Neural cell (in vitro differentiated cells): ENCODE measurements around the gene NRL. TPM values are rescaled to one million over a fixed set of nuclear protein-coding genes. Genes with fewer than 3 reads are reported as not detected.
A peak's percentile ranks its signal among the peaks of the same experiment; 100 is the strongest.

Experiments
- H2AFZ ChIP-seq: fragments of 200-600, 300-800 bp; sonication (generic), shearing (Covaris generic); 2 replicates; pipeline ENCODE4 v1.6.0; 2014; ENCODE audit warnings: low read depth, mild to moderate bottlenecking, antibody characterized with exemption, low read length, moderate library complexity
- H3F3A ChIP-seq: fragments of 200-600 bp; shearing (Covaris generic); 2 replicates; pipeline ENCODE4 v1.6.1; 2016; ENCODE audit warnings: mild to moderate bottlenecking, moderate library complexity, mixed read lengths, antibody characterized with exemption, low read length; ENCODE audit not compliant: insufficient read depth, poor library complexity, severe bottlenecking
- H3K27ac ChIP-seq: fragments of 200-600, 300-800 bp; sonication (generic), shearing (Covaris generic); 2 replicates; pipeline ENCODE4 v1.5.1; 2014; ENCODE audit warnings: mild to moderate bottlenecking, low read length, moderate library complexity
- H3K27me3 ChIP-seq: fragments of 300-800, 200-600 bp; sonication (generic), shearing (Covaris generic); 2 replicates; pipeline ENCODE4 v1.6.0; 2014; ENCODE audit warnings: mild to moderate bottlenecking, low read depth, low read length, moderate library complexity; ENCODE audit not compliant: insufficient read depth
- H3K36me3 ChIP-seq: fragments of 300-800, 200-600 bp; sonication (generic), shearing (Covaris generic); 2 replicates; pipeline ENCODE4 v1.5.1; 2014; ENCODE audit warnings: mild to moderate bottlenecking, antibody characterized with exemption, low read length, moderate library complexity; ENCODE audit not compliant: insufficient read depth
- H3K4me2 ChIP-seq: fragments of 300-800, 200-600 bp; sonication (generic), shearing (Covaris generic); 2 replicates; pipeline ENCODE4 v1.6.0; 2014; ENCODE audit warnings: mild to moderate bottlenecking, low read length
- H3K4me3 ChIP-seq: fragments of 300-800, 200-600 bp; sonication (generic), shearing (Covaris generic); 2 replicates; pipeline ENCODE4 v1.5.1; 2014; ENCODE audit warnings: mild to moderate bottlenecking, low read length, moderate library complexity
- H3K79me2 ChIP-seq: fragments of 200-600 bp; shearing (Covaris generic); replicated peaks from 2 replicates; pipeline ENCODE4 v1.6.0; 2014; ENCODE audit warnings: mild to moderate bottlenecking, low read length, moderate library complexity; ENCODE audit not compliant: insufficient read depth
- H3K9ac ChIP-seq: fragments of 300-800, 200-600 bp; sonication (generic), shearing (Covaris generic); 2 replicates; pipeline ENCODE4 v1.6.1; 2016; ENCODE audit warnings: mild to moderate bottlenecking, low read length, mixed read lengths
- H3K9me2 ChIP-seq: fragments of 200-600 bp; shearing (Covaris generic); 2 replicates; pipeline ENCODE4 v1.6.1; 2016; ENCODE audit warnings: mild to moderate bottlenecking, low read length, mixed read lengths; ENCODE audit not compliant: insufficient read depth
- H3K9me3 ChIP-seq: fragments of 200-600, 300-800 bp; sonication (generic), shearing (Covaris generic); 2 replicates; pipeline ENCODE4 v1.6.1; 2016; ENCODE audit warnings: mild to moderate bottlenecking, mixed run types, low read length, moderate library complexity, mixed read lengths
- H4K20me1 ChIP-seq: fragments of 200-600 bp; shearing (Covaris generic); 2 replicates; pipeline ENCODE4 v1.6.1; 2016; ENCODE audit warnings: mild to moderate bottlenecking, mixed run types; ENCODE audit not compliant: insufficient read depth
- EP300 ChIP-seq: fragments of 450-650 bp; conservative IDR thresholded peaks from 2 replicates; pipeline ENCODE4 v1.6.1; 2014; ENCODE audit warnings: antibody characterized with exemption, mild to moderate bottlenecking, moderate library complexity; ENCODE audit not compliant: poor library complexity, severe bottlenecking
- EZH2 ChIP-seq: fragments of 200-600, 300-800 bp; shearing (Covaris generic), sonication (generic); IDR thresholded peaks from 2 replicates; pipeline ENCODE4 v1.6.1; 2014; ENCODE audit warnings: antibody characterized with exemption, low read length, borderline replicate concordance, mild to moderate bottlenecking; ENCODE audit not compliant: insufficient read depth, poor library complexity, severe bottlenecking
- MXI1 ChIP-seq: fragments of 450-650 bp; conservative IDR thresholded peaks from 2 replicates; pipeline ENCODE4 v1.6.1; 2014; ENCODE audit warnings: antibody characterized with exemption, mild to moderate bottlenecking; ENCODE audit not compliant: poor library complexity, severe bottlenecking
- POLR2AphosphoS5 ChIP-seq: IDR thresholded peaks from 2 replicates; pipeline ENCODE4 v1.6.1; 2012
- RAD21 ChIP-seq: fragments of 450-650 bp; conservative IDR thresholded peaks from 2 replicates; pipeline ENCODE4 v1.6.1; 2014; ENCODE audit warnings: antibody characterized with exemption, mild to moderate bottlenecking, moderate library complexity
- SMC3 ChIP-seq: fragments of 450-650 bp; conservative IDR thresholded peaks from 2 replicates; pipeline ENCODE4 v1.6.1; 2014; ENCODE audit warnings: antibody characterized with exemption, mild to moderate bottlenecking, moderate library complexity; ENCODE audit not compliant: poor library complexity
- TAF1 ChIP-seq: IDR thresholded peaks from 2 replicates; pipeline ENCODE4 v1.6.1; 2012; ENCODE audit warnings: low read depth
- polyA minus RNA-seq: library from RNA; depleted of rRNA, polyadenylated mRNA; stranded (reverse); fragments of >200 nt; gene quantifications from 2 replicates; pipeline ENCODE4 v1.2.3, GENCODE V29; 2014
- polyA plus RNA-seq: library from polyadenylated mRNA; depleted of rRNA; stranded (reverse); fragments of >200 nt; gene quantifications from 2 replicates; pipeline ENCODE4 v1.2.3, GENCODE V29; 2014
- TF ChIP-seq, protein P1 (sequence below): fragments of 450-650 bp; IDR thresholded peaks from 2 replicates; pipeline ENCODE4 v1.5.1; 2014; ENCODE audit warnings: antibody characterized with exemption, mild to moderate bottlenecking, moderate library complexity; ENCODE audit not compliant: poor library complexity, severe bottlenecking
- TF ChIP-seq, protein P2 (sequence below): IDR thresholded peaks from 2 replicates; pipeline ENCODE4 v1.6.1; 2012; ENCODE audit warnings: borderline replicate concordance

NRL gene
- 9.5 TPM in 2 replicates for polyA plus RNA-seq
- 5.6 and 7.5 TPM in 2 replicates for polyA minus RNA-seq

DNA sequence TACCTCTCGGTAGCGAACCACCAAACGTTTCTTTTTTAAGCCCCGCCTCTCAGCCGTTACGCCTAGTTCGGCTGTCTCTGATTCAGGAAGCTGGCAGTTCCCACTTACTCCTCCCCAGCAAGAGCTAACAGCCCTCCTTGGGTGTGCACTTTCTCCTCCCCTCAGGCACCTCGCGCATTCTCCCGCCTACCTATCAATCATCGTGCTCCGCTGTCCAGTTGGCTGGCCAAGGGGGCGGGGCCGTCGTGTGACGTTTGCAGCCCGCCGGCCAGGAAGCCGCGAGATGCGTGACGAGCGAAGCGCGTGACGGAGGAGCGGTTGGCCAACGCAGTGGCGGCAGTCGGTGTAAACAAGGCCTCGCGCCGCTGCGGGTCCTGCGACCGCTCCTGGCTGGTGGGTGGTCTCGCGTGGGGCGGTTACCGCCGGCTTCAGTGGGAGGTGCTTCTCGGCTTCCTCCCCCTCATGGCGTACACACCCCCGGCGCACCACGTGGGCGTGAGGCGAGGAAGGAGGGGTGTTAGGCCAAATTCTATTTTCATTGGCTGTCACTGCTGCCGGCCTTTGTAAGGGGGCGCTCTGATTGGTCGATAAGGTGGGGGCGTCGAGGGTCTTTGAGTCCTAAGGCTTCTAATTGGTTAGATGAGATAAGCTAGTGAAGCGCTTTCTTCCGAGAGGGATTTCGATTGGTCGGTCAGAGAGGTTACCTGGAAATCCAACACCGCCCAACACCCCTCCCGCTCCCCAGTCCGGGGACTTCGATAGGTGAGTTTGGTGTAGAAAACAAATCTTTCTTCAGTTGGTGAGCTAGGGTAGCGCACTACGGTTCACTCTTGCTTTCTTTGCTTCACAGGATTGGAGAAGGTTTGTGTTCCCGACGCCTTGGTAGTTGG, at the start of gene NRL, which contains the start of gene DCAF11:
NRL (minus strand) TSS at position 418 of the 890 bp plus-strand sequence. CDS start 32,101 bp downstream, outside the sequence.
DCAF11 (plus strand) TSS at position 246 of the 890 bp plus-strand sequence. CDS start 818 bp downstream, outside the sequence.
- no peaks in the 10 kb centered on the region for H3K9me2 ChIP-seq
- no peaks in the 10 kb centered on the region for H3K27me3 ChIP-seq
- H3K79me2 ChIP-seq = peaks cover 10% of the 10 kb centered on the region

DNA sequence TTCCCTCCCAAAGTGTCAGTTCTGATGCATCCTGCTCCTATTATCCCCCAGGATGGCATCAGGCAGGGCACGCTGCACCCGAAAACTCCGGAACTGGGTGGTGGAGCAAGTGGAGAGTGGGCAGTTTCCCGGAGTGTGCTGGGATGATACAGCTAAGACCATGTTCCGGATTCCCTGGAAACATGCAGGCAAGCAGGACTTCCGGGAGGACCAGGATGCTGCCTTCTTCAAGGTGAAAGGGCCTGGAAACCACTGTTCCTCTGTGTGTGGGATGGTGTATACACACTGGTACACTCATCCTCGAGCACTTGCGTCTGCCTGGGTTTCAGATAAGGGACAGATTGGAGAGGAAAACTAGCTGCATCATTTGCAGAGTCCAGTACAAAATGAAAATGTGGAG, 47.3 kb upstream of the NRL start:
- no peak overlapping the region for H3K27ac ChIP-seq
- no peaks in the 10 kb centered on the region for H3K27me3 ChIP-seq
- H3K9me2 ChIP-seq = no peaks in the 10 kb centered on the region
- H3K4me2 ChIP-seq = no peak overlapping the region
- H3K79me2 ChIP-seq = no peaks in the 10 kb centered on the region
- no peaks in the 10 kb centered on the region for H3F3A ChIP-seq
- H3K9me3 ChIP-seq = no peaks in the 10 kb centered on the region
- no peaks in the 10 kb centered on the region for H3K36me3 ChIP-seq
- no peak overlapping the region for H3K9ac ChIP-seq
- no peak overlapping the region for H3K4me3 ChIP-seq
- no peaks in the 10 kb centered on the region for H4K20me1 ChIP-seq
- H2AFZ ChIP-seq = no peak overlapping the region
- TF ChIP-seq EZH2 (no peak), RAD21 (no peak), POLR2AphosphoS5 (no peak), EP300 (no peak), SMC3 (no peak), TAF1 (no peak)
- TF ChIP-seq, protein P1, sequence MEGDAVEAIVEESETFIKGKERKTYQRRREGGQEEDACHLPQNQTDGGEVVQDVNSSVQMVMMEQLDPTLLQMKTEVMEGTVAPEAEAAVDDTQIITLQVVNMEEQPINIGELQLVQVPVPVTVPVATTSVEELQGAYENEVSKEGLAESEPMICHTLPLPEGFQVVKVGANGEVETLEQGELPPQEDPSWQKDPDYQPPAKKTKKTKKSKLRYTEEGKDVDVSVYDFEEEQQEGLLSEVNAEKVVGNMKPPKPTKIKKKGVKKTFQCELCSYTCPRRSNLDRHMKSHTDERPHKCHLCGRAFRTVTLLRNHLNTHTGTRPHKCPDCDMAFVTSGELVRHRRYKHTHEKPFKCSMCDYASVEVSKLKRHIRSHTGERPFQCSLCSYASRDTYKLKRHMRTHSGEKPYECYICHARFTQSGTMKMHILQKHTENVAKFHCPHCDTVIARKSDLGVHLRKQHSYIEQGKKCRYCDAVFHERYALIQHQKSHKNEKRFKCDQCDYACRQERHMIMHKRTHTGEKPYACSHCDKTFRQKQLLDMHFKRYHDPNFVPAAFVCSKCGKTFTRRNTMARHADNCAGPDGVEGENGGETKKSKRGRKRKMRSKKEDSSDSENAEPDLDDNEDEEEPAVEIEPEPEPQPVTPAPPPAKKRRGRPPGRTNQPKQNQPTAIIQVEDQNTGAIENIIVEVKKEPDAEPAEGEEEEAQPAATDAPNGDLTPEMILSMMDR = no peak
- TF ChIP-seq, protein P2, sequence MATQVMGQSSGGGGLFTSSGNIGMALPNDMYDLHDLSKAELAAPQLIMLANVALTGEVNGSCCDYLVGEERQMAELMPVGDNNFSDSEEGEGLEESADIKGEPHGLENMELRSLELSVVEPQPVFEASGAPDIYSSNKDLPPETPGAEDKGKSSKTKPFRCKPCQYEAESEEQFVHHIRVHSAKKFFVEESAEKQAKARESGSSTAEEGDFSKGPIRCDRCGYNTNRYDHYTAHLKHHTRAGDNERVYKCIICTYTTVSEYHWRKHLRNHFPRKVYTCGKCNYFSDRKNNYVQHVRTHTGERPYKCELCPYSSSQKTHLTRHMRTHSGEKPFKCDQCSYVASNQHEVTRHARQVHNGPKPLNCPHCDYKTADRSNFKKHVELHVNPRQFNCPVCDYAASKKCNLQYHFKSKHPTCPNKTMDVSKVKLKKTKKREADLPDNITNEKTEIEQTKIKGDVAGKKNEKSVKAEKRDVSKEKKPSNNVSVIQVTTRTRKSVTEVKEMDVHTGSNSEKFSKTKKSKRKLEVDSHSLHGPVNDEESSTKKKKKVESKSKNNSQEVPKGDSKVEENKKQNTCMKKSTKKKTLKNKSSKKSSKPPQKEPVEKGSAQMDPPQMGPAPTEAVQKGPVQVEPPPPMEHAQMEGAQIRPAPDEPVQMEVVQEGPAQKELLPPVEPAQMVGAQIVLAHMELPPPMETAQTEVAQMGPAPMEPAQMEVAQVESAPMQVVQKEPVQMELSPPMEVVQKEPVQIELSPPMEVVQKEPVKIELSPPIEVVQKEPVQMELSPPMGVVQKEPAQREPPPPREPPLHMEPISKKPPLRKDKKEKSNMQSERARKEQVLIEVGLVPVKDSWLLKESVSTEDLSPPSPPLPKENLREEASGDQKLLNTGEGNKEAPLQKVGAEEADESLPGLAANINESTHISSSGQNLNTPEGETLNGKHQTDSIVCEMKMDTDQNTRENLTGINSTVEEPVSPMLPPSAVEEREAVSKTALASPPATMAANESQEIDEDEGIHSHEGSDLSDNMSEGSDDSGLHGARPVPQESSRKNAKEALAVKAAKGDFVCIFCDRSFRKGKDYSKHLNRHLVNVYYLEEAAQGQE = no peak

More for the DNA sequence above, at the start of gene NRL, which contains the start of gene DCAF11:
- peak within 1 kb of the TSS; percentile 99 for H2AFZ ChIP-seq
- H3K27ac ChIP-seq = peak within 1 kb of the TSS; percentile 100
- no peaks in the 10 kb centered on the region for H4K20me1 ChIP-seq
- H3K36me3 ChIP-seq = no peaks in the 10 kb centered on the region
- H3K9ac ChIP-seq = peak within 1 kb of the TSS; percentile 98
- no peaks in the 10 kb centered on the region for H3F3A ChIP-seq
- peak within 1 kb of the TSS; percentile 84 for H3K4me2 ChIP-seq
- H3K4me3 ChIP-seq = peak within 1 kb of the TSS; percentile 89
- TF ChIP-seq TAF1 (peak; percentile 28), MXI1 (peak; percentile 92), EP300 (peak; percentile 86), EZH2 (no peak), SMC3 (no peak), POLR2AphosphoS5 (peak; percentile 87), RAD21 (no peak)
- TF ChIP-seq, protein P2 = peak; percentile 6
- TF ChIP-seq, protein P1 = no peak
- H3K9me3 ChIP-seq = no peaks in the 10 kb centered on the region
